ENCODE data around the gene TAS2R16.
"Not testable (repeated sequence)": the region's sequence is repeated elsewhere in the genome, so short reads cannot be mapped to it uniquely, and the experiment has no call there.

Gene TAS2R16

DNA sequence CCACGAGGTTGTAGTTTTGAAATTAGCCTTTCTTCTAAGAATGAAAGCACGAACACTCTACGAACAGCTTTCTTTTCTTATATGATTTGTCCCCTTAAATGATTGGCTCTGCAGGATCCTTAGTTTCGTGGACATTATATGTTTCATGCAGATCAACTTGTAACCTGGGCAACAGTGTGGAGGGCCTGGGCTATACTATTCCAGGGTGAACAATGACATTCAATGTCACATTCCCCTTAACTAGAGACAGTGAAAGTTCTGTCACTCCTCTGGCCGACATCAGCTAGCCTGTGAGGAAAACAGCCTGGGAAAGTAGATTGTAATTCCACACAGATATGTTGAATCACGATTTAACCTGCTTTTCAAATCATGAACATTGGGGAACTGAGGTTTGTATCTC is 23.4 kb downstream of the TAS2R16 start:
- no peak for DNase-seq (ENCODE audit: low read depth in 1 of 2, low spot score in 1 of 2)

DNA sequence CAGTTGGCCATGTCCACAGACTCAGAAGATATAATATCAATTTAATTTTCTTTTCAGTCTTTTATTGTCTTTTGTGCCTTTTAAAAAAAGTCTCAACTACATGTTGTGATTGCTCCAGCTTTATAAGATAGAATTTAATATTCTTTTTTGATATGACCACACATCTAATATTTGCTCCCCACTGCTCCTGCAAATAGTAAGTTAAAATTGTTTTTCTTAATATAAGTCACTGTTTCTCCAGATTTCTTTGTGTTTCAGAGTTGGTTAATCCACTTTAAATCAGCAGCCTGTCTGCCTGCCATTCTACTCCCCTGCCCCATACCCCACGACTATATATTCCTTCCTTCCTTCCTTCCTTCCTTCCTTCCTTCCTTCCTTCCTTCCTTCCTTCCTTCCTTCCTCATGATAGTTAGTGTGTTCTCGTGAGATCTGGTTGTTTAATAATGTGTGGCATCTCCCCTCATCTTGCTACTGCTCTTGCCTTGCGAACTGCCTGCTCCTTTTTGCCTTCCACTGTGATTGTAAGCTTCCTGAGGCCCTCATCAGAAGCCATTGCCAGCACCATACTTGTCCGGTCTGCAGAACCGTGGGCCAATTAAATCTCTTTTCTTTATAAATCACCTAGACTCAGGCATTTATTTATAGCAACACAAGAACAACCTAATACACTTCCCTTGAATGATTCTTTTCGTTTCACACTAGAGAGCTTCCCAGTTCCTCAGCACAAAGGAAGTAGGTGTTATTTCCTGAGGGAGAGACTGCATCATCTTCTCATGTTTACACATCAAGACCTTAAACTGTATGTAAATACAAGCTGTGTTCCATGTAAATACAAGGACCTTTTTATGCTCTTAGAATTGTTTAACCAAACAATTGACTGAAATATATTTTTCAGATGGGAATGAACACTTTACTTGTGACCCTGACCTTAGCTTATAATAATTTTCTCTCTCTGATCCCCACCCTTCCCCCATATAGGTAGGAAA is 24.5 kb downstream of the TAS2R16 start:
- no peak for DNase-seq (ENCODE audit: low read depth in 1 of 2, low spot score in 1 of 2)

DNA sequence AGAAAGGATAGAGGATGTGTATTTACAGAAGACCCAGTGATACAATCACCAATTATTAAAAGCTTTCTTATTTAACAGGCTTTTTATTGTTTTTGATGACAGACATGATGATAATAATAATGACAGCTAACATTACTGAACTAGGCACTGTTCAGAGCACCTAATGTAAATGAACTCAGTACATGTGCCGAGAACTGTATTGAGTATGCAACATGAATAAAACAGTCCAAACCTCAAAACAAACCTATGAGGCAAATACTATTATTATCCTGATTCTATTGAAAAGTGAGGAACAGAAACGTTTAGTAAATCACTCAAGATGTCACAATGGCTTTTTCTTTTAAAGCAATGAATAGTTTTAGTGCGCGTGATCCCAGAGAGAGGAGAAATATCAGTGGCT is 27.1 kb downstream of the TAS2R16 start:
- DNase-seq (ENCODE audit: low read depth in 1 of 2, low spot score in 1 of 2): no peak

DNA sequence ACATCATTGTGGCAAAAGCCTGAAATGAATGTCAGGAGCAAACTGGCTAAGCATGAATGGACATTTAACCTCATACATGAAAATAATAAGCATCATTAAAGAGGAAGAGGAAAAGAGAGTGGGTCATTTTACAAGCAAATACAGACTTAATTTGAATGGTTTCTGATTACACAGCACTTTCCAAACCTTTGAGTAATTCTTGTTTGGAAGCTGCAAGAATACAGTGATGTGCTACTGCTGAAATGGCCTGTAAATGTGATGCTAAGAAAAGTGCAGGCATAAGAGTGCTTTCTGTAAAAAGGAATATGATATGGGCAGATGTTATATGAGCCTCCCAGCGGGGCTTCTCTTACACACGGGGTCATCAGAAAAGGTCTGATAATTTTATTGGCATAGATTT is 30.2 kb downstream of the TAS2R16 start:
- DNase-seq (ENCODE audit: low read depth in 1 of 2, low spot score in 1 of 2): no peak

DNA sequence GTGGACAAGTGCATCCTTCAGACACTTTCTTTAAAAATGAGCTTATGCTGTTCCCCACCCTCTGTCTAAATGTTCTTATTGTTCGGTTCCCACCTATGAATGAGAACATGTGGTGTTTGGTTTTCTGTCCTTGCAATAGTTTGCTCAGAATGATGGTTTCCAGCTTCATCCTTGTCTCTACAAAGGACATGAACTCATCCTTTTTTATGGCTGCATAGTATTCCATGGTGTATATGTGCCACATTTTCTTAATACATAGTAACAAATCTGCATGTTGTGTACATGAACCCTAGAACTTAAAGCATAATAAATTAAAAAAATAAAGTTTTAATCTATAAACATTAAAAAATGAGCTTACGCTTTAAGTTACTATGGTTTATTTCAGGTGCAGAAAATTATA is 41.8 kb downstream of the TAS2R16 start:
- DNase-seq (ENCODE audit: low read depth in 1 of 2, low spot score in 1 of 2): not testable (repeated sequence)

DNA sequence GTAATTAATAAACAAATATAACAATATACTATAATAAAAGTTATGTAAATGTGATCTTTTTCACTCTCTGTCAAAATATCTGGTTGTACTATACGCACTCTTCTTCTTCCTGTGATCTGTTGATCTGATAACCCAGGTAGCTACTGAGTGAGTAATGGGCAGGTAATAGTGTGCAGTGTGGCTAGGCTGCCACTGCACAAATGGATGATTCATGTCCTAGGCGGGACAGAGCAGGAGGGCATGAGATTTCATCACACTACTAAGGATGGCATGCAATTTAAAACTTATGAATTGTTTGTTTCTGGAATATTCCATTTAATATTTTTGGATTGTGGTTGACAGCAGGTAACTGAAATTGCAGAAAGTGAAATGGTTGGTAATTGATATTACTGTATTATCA is 44.5 kb downstream of the TAS2R16 start:
- DNase-seq (ENCODE audit: low read depth in 1 of 2, low spot score in 1 of 2): no peak

DNA sequence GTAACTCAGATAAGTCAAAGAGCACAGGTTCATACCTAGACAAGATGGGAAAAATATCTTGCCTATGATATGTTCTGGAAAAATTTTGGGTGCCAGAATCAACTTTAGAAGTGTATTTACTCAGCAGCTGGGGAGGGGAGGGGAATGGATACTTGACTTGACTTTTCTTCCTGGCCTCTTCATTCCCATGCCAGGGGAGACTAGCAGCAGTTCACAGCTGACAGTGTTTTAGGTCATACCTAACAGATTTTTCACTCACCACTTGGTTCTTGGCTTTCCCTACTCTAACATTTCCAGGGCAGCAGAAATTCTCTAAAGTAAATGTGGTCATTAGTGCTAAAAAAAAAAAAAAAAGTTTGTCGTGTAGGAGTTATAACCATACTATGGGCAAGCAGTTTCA is 46.3 kb downstream of the TAS2R16 start:
- no peak for DNase-seq (ENCODE audit: low read depth in 1 of 2, low spot score in 1 of 2)
